Measurements from ENCODE around the gene UGT1A3. TPM values are rescaled to one million over a fixed set of nuclear protein-coding genes. Genes with fewer than 3 reads are reported as not detected.
A peak's percentile ranks its signal among the peaks of the same experiment; 100 is the strongest.

Gene UGT1A3
- total RNA-seq, 1 donor from 2014 or later = not detected

DNA sequence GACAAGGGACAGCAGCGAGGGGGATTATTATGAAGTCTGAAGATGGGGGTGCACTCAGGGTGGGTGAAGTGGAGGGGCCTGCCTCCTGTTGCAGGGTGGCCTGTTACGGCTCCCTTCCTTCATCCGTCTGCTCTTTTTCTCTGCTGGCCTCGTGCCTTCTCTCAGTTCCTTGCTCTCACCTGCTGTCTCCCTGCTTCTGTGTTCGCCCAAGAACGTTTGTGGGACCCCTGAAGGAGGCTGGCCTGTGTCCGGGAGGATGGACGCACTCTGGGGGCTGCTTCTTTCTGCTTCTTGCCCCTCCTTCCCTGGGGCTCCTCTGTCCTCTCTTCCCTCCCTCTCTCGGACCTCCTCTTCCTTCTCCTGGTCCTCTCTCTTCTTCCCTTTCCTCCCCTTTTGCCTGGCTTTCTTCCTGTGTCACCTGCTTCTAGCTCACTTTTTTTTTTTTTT is 63.1 kb downstream of the UGT1A3 start:
- TF ChIP-seq, protein P1, sequence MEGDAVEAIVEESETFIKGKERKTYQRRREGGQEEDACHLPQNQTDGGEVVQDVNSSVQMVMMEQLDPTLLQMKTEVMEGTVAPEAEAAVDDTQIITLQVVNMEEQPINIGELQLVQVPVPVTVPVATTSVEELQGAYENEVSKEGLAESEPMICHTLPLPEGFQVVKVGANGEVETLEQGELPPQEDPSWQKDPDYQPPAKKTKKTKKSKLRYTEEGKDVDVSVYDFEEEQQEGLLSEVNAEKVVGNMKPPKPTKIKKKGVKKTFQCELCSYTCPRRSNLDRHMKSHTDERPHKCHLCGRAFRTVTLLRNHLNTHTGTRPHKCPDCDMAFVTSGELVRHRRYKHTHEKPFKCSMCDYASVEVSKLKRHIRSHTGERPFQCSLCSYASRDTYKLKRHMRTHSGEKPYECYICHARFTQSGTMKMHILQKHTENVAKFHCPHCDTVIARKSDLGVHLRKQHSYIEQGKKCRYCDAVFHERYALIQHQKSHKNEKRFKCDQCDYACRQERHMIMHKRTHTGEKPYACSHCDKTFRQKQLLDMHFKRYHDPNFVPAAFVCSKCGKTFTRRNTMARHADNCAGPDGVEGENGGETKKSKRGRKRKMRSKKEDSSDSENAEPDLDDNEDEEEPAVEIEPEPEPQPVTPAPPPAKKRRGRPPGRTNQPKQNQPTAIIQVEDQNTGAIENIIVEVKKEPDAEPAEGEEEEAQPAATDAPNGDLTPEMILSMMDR (IDR thresholded peaks at IDR 0.05) = no peak
- no peaks in the 10 kb centered on the region for H3K36me3 Mint-ChIP-seq (ENCODE audit: low read depth)
- peaks cover 6% of the 10 kb centered on the region for H3K27me3 Mint-ChIP-seq (ENCODE audit: low read depth)
- H3K4me3 Mint-ChIP-seq (ENCODE audit: unreplicated experiment) = no peak overlapping the region
- no peak for DNase-seq (ENCODE audit: low spot score)
- H3K27ac Mint-ChIP-seq (ENCODE audit: unreplicated experiment) = no peak overlapping the region
- H3K9me3 Mint-ChIP-seq (ENCODE audit: low read depth) = no peaks in the 10 kb centered on the region
- no peaks in the 10 kb centered on the region for H3K4me1 Mint-ChIP-seq (ENCODE audit: low read depth)

DNA sequence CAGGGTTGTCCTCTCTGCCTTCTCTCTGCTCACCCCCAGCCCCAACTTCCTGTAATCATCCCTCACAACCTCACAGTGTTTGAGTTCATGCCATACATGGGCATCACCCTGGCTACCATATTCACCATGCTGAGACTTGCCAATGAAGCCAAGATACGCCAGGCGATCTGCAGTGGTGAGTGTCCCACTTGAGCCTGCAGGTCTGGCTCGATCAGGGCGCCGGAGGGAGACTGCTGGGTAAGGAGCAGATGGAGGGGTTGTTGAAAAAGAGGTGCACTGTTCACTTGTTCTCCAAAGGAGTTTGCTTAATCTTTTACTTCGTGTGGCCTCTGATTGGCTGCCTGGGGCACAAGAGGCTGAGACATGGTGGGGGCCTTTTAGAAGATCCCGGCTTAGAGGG is 63.9 kb downstream of the UGT1A3 start:
- no peak overlapping the region for H3K4me3 Mint-ChIP-seq (ENCODE audit: unreplicated experiment)
- H3K36me3 Mint-ChIP-seq (ENCODE audit: low read depth) = no peaks in the 10 kb centered on the region
- no peak for DNase-seq (ENCODE audit: low spot score)
- H3K9me3 Mint-ChIP-seq (ENCODE audit: low read depth) = no peaks in the 10 kb centered on the region
- peaks cover 8% of the 10 kb centered on the region for H3K27me3 Mint-ChIP-seq (ENCODE audit: low read depth)
- no peak overlapping the region for H3K27ac Mint-ChIP-seq (ENCODE audit: unreplicated experiment)
- no peaks in the 10 kb centered on the region for H3K4me1 Mint-ChIP-seq (ENCODE audit: low read depth)
- TF ChIP-seq, protein P1 (IDR thresholded peaks at IDR 0.05) = no peak

DNA sequence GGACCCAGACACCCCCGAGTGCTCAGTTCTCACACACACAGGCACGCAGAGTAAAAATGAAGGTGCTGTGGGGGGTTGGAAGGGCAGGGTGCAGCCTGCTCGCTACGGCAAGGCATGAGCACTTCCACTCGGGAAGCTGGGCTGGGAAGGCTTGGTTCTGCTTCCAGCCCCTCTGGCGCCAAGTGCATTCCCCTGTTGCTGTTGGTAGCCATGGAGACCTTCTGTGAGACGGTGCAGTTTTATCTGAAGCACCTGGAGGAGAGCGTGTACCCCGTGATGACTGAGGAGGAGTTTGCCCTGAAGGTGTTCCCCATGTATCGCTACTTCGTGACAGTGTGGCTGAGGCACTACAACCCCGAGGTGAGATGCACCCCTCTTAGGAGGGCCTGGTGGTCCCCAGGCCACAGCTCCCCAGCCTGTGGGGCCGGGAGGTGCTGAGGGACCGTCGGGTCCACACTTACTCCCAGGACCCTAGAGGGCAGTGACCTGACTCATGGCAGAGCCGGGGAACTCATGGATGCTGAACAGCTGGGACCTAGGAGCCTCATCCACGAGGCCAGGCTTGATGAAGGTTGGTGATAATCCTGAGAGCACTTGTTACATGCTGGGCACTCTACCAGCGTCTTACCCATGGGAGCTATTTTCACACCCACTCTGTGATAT is 64.8 kb downstream of the UGT1A3 start:
- H3K36me3 Mint-ChIP-seq (ENCODE audit: low read depth) = no peaks in the 10 kb centered on the region
- no peak overlapping the region for H3K4me3 Mint-ChIP-seq (ENCODE audit: unreplicated experiment)
- DNase-seq (ENCODE audit: low spot score) = no peak
- no peak overlapping the region for H3K27ac Mint-ChIP-seq (ENCODE audit: unreplicated experiment)
- H3K27me3 Mint-ChIP-seq (ENCODE audit: low read depth) = peaks cover 8% of the 10 kb centered on the region
- TF ChIP-seq, protein P1 (IDR thresholded peaks at IDR 0.05) = no peak
- no peaks in the 10 kb centered on the region for H3K9me3 Mint-ChIP-seq (ENCODE audit: low read depth)
- H3K4me1 Mint-ChIP-seq (ENCODE audit: low read depth) = no peaks in the 10 kb centered on the region

DNA sequence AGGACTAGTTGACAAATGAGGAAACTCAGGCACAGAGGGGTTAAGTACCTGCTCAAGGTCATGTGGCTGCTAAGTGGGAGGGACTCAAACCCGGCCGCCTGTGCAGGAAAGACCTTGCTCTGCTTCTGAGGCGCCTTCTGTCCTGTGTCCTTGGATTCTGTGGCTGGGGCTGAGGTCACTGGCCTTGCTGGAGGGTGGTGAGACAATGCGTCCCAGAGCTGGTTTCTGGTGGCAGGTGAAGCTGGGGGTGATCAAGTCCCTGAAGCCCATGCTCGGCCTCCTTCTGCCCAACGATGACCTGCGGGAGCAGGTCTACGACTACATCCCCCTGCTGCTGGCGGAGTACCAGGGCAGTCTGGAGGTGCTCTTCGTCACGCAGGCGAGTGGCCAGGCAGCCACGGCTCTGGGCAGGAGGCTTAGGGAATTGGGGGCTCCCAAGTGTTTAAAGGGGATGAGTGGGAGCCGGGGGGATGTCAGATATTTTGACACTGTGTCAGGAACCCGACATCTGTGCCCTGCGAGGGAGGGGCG is 65.4 kb downstream of the UGT1A3 start:
- Mint-ChIP-seq H3K27me3 (ENCODE audit: low read depth) (peaks cover 9% of the 10 kb centered on the region), H3K9me3 (ENCODE audit: low read depth) (no peaks in the 10 kb centered on the region), H3K4me1 (ENCODE audit: low read depth) (no peaks in the 10 kb centered on the region), H3K4me3 (ENCODE audit: unreplicated experiment) (no peak overlapping the region), H3K36me3 (ENCODE audit: low read depth) (no peaks in the 10 kb centered on the region), H3K27ac (ENCODE audit: unreplicated experiment) (no peak overlapping the region)
- TF ChIP-seq, protein P1 (IDR thresholded peaks at IDR 0.05) = no peak
- DNase-seq (ENCODE audit: low spot score) = peak; percentile 86

DNA sequence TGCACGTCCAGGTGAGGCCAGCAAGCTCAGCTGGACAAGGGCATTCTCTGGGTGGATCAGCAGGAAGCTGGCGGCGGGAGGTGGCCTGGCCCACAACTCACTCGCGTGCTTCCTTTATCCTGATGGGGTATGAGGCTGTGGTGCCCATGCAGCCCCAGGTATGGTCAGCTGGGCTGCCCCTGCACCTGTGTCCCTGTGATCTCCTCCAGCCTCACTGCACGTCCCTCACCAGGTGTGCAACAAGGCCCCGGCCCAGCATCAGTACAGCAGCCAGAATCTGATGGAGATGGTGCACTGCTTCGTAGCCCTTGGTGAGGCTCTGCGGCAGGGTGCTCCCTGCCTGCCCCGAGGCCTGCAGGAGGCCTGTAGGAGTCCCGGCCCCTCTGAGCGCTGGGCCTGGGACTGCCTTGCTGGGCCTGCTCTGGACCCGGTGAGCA is 66.9 kb downstream of the UGT1A3 start:
- no peak overlapping the region for H3K27ac Mint-ChIP-seq (ENCODE audit: unreplicated experiment)
- DNase-seq (ENCODE audit: low spot score) = peak; percentile 82
- peaks cover 2% of the 10 kb centered on the region for H3K36me3 Mint-ChIP-seq (ENCODE audit: low read depth)

More for the DNA sequence above, 66.9 kb downstream of the UGT1A3 start:
- no peaks in the 10 kb centered on the region for H3K4me1 Mint-ChIP-seq (ENCODE audit: low read depth)
- peaks cover 7% of the 10 kb centered on the region for H3K27me3 Mint-ChIP-seq (ENCODE audit: low read depth)
- H3K9me3 Mint-ChIP-seq (ENCODE audit: low read depth) = peaks cover 5% of the 10 kb centered on the region
- H3K4me3 Mint-ChIP-seq (ENCODE audit: unreplicated experiment) = no peak overlapping the region
- TF ChIP-seq, protein P1 (IDR thresholded peaks at IDR 0.05) = no peak

Data from chondrocyte (in vitro differentiated cells).